ENCODE data around the gene PLD1. TPM values are rescaled to one million over a fixed set of nuclear protein-coding genes. Genes with fewer than 3 reads are reported as not detected.
A peak's percentile ranks its signal among the peaks of the same experiment; 100 is the strongest.

Gene PLD1
- total RNA-seq, 1 donor = 18.1 TPM

- Histone ChIP-seq H3K79me2 (ENCODE audit: insufficient read depth, low read length) (no peaks in the 10 kb centered on the region), H3K27me3 (ENCODE audit: insufficient read depth, low read length) (no peaks in the 10 kb centered on the region), H3K4me1 (ENCODE audit: insufficient read depth, low read length) (peaks cover 35% of the 10 kb centered on the region), H2AFZ (ENCODE audit: low read length) (no peak overlapping the region), H3K36me3 (ENCODE audit: insufficient read depth, low read length) (no peaks in the 10 kb centered on the region), H3K9me3 (ENCODE audit: low read depth, low read length) (no peaks in the 10 kb centered on the region), H3K27ac (ENCODE audit: low read depth, low read length) (peak overlapping the region; percentile 90), H4K20me1 (ENCODE audit: insufficient read depth, low read length) (no peaks in the 10 kb centered on the region), H3K4me2 (ENCODE audit: insufficient read depth, low read length) (peak overlapping the region; percentile 67), H3K4me3 (ENCODE audit: insufficient read depth, low read length) (no peak overlapping the region)
- peak; percentile 51 for DNase-seq (ENCODE audit: insufficient read length, low spot score, missing footprints)
- TF ChIP-seq, protein P1, sequence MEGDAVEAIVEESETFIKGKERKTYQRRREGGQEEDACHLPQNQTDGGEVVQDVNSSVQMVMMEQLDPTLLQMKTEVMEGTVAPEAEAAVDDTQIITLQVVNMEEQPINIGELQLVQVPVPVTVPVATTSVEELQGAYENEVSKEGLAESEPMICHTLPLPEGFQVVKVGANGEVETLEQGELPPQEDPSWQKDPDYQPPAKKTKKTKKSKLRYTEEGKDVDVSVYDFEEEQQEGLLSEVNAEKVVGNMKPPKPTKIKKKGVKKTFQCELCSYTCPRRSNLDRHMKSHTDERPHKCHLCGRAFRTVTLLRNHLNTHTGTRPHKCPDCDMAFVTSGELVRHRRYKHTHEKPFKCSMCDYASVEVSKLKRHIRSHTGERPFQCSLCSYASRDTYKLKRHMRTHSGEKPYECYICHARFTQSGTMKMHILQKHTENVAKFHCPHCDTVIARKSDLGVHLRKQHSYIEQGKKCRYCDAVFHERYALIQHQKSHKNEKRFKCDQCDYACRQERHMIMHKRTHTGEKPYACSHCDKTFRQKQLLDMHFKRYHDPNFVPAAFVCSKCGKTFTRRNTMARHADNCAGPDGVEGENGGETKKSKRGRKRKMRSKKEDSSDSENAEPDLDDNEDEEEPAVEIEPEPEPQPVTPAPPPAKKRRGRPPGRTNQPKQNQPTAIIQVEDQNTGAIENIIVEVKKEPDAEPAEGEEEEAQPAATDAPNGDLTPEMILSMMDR (IDR thresholded peaks at IDR 0.05; ENCODE audit: extremely low read depth, low read depth, low read length) = no peak
Observed at GRCh38 chr3:171753025-171753472, 57.2 kb downstream of the PLD1 start.

DNA sequence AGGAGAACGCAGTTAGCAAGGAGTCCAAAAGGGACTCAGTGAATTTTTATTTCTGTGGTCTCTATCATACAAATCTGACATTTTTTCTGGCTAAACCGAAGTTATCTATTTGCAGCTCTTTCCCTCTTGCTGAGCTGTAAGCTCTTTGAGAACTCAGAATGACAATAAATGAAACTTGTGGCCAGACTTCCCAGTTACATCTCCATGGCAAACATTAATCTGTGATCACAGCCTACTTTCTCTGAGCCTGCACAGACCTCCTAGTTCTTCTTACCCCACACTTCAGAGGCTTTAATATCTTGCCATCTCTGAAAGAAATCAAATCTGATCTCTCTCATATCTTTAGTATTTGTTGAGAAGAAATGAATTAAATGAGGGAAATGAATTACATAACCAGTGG, 58.0 kb downstream of the PLD1 start:
- Histone ChIP-seq H3K27me3 (ENCODE audit: insufficient read depth, low read length) (no peaks in the 10 kb centered on the region), H3K4me3 (ENCODE audit: insufficient read depth, low read length) (no peak overlapping the region), H3K79me2 (ENCODE audit: insufficient read depth, low read length) (no peaks in the 10 kb centered on the region), H4K20me1 (ENCODE audit: insufficient read depth, low read length) (no peaks in the 10 kb centered on the region), H3K4me1 (ENCODE audit: insufficient read depth, low read length) (peaks cover 28% of the 10 kb centered on the region), H3K27ac (ENCODE audit: low read depth, low read length) (no peak overlapping the region), H3K4me2 (ENCODE audit: insufficient read depth, low read length) (no peak overlapping the region), H2AFZ (ENCODE audit: low read length) (no peak overlapping the region), H3K9me3 (ENCODE audit: low read depth, low read length) (no peaks in the 10 kb centered on the region), H3K36me3 (ENCODE audit: insufficient read depth, low read length) (no peaks in the 10 kb centered on the region)
- TF ChIP-seq, protein P1 (IDR thresholded peaks at IDR 0.05; ENCODE audit: extremely low read depth, low read depth, low read length) = no peak
- no peak for DNase-seq (ENCODE audit: insufficient read length, low spot score, missing footprints)

DNA sequence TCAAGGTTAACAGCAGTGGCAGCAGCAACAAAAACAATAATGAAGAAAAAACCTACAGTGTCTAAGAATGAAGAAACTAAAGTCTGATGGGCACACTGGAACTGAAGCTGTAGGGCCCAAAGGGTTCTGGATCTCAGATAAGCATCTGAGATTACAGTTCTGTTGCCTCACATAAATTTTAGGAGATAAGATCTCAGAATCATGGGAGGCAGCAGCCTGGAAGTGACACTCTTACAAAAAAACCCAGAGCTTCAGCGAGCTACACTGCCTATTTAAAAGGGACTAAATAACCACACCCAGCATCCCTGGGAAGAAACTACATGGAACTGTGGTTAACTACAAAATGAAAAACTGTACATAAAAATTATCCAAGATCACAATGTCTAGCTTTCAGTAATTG, 61.2 kb downstream of the PLD1 start:
- Histone ChIP-seq H3K9me3 (ENCODE audit: low read depth, low read length) (no peaks in the 10 kb centered on the region), H3K4me1 (ENCODE audit: insufficient read depth, low read length) (peaks cover 18% of the 10 kb centered on the region), H3K36me3 (ENCODE audit: insufficient read depth, low read length) (no peaks in the 10 kb centered on the region), H2AFZ (ENCODE audit: low read length) (no peak overlapping the region), H3K27ac (ENCODE audit: low read depth, low read length) (no peak overlapping the region), H4K20me1 (ENCODE audit: insufficient read depth, low read length) (no peaks in the 10 kb centered on the region), H3K4me2 (ENCODE audit: insufficient read depth, low read length) (no peak overlapping the region), H3K79me2 (ENCODE audit: insufficient read depth, low read length) (no peaks in the 10 kb centered on the region), H3K27me3 (ENCODE audit: insufficient read depth, low read length) (no peaks in the 10 kb centered on the region), H3K4me3 (ENCODE audit: insufficient read depth, low read length) (no peak overlapping the region)
- no peak for DNase-seq (ENCODE audit: insufficient read length, low spot score, missing footprints)
- TF ChIP-seq, protein P1 (IDR thresholded peaks at IDR 0.05; ENCODE audit: extremely low read depth, low read depth, low read length) = no peak

GRCh38 chr3:171748064-171748924, 62.0 kb downstream of the PLD1 start:
- Histone ChIP-seq H2AFZ (ENCODE audit: low read length) (no peak overlapping the region), H3K36me3 (ENCODE audit: insufficient read depth, low read length) (no peaks in the 10 kb centered on the region), H3K9me3 (ENCODE audit: low read depth, low read length) (no peaks in the 10 kb centered on the region), H3K79me2 (ENCODE audit: insufficient read depth, low read length) (no peaks in the 10 kb centered on the region), H3K4me1 (ENCODE audit: insufficient read depth, low read length) (peaks cover 10% of the 10 kb centered on the region), H4K20me1 (ENCODE audit: insufficient read depth, low read length) (no peaks in the 10 kb centered on the region), H3K4me3 (ENCODE audit: insufficient read depth, low read length) (no peak overlapping the region), H3K27ac (ENCODE audit: low read depth, low read length) (no peak overlapping the region), H3K4me2 (ENCODE audit: insufficient read depth, low read length) (peak overlapping the region; percentile 4), H3K27me3 (ENCODE audit: insufficient read depth, low read length) (no peaks in the 10 kb centered on the region)
- TF ChIP-seq, protein P1 (IDR thresholded peaks at IDR 0.05; ENCODE audit: extremely low read depth, low read depth, low read length) = no peak
- DNase-seq (ENCODE audit: insufficient read length, low spot score, missing footprints) = no peak

All from osteoblast (primary cell).